MCF 10A (cell line): ENCODE data around the gene DUSP22. TPM values are rescaled to one million over a fixed set of nuclear protein-coding genes. Genes with fewer than 3 reads are reported as not detected.
"Not testable (repeated sequence)": the region's sequence is repeated elsewhere in the genome, so short reads cannot be mapped to it uniquely, and the experiment has no call there.

ENCODE experiments used
- BruUV-seq: library from RNA; stranded (reverse); fragments of 400-500 nt; replicated peaks from 2 replicates; lab custom pipeline; 2021; lab: Mats Ljungman, UMichigan
- CTCF ChIA-PET: fragments of 300-600 bp; sonication (Branson Sonifier 250); formaldehyde crosslinking; extraction: SDS; loops from one replicate; lab custom pipeline; 2021; ENCODE audit warnings: antibody characterized with exemption, inconsistent platforms; lab: Yijun Ruan, JAX
- POLR2A ChIA-PET: fragments of 300-600, 350-650 bp; sonication (Branson Sonifier 250); formaldehyde crosslinking; extraction: SDS; loops from one replicate; lab custom pipeline; 2020; ENCODE audit warnings: antibody characterized with exemption, inconsistent platforms; lab: Yijun Ruan, JAX
- DNase-seq: peaks from one replicate; pipeline ENCODE4 v3.0.0-alpha.2; 2018; ENCODE audit not compliant: unreplicated experiment
- H3K27ac Mint-ChIP-seq: one replicate; pipeline ENCODE4 v1.8.0; 2022; ENCODE audit warnings: mild to moderate bottlenecking, low read depth, mixed read lengths; ENCODE audit not compliant: unreplicated experiment
- H3K27me3 Mint-ChIP-seq: one replicate; pipeline ENCODE4 v1.8.0; 2022; ENCODE audit warnings: mixed read lengths; ENCODE audit not compliant: insufficient read depth, unreplicated experiment
- H3K36me3 Mint-ChIP-seq: one replicate; pipeline ENCODE4 v1.8.0; 2022; ENCODE audit warnings: mild to moderate bottlenecking, moderate library complexity, mixed read lengths; ENCODE audit not compliant: insufficient read depth, unreplicated experiment
- H3K4me1 Mint-ChIP-seq: one replicate; pipeline ENCODE4 v1.8.0; 2022; ENCODE audit warnings: mixed read lengths; ENCODE audit not compliant: insufficient read depth, unreplicated experiment
- H3K4me3 Mint-ChIP-seq: one replicate; pipeline ENCODE4 v1.8.0; 2022; ENCODE audit warnings: mild to moderate bottlenecking, moderate library complexity, mixed read lengths; ENCODE audit not compliant: unreplicated experiment
- H3K9me3 Mint-ChIP-seq: one replicate; pipeline ENCODE4 v1.8.0; 2022; ENCODE audit warnings: mixed read lengths; ENCODE audit not compliant: unreplicated experiment
- CTCF ChIP-seq: fragments of 200-600 bp; IDR thresholded peaks from one replicate; pipeline ENCODE4 v1.8.0; 2022; ENCODE audit warnings: antibody characterized with exemption, mild to moderate bottlenecking; ENCODE audit not compliant: unreplicated experiment
- intact Hi-C: fragments of 100-400 bp; cut with micrococcal nuclease; formaldehyde crosslinking; loops from 2 replicates; pipeline ENCODE4 v1.14.1; 2022
- total RNA-seq: library from RNA; stranded (reverse); gene quantifications from 2 replicates; pipeline ENCODE4 v1.2.3, GENCODE V29; 2022

Gene DUSP22
- total RNA-seq, 1 experiment from 2014 or later, result 29.4 TPM

- POLR2A ChIA-PET, result no interaction called here
- no peak for TF ChIP-seq CTCF
- DNase-seq, result no peak
- no TSS peak for BruUV-seq
- H3K4me3 Mint-ChIP-seq, result no peak overlapping the region
- no peaks in the 10 kb centered on the region for H3K9me3 Mint-ChIP-seq
- no peaks in the 10 kb centered on the region for H3K27me3 Mint-ChIP-seq
- intact Hi-C loops, result no loop called here
- CTCF ChIA-PET, result no interaction called here
- no peaks in the 10 kb centered on the region for H3K36me3 Mint-ChIP-seq
- H3K27ac Mint-ChIP-seq, result no peak overlapping the region
- H3K4me1 Mint-ChIP-seq, result no peaks in the 10 kb centered on the region
These were observed 9.3 kb upstream of the DUSP22 start for GRCh38 chr6:282867-283416.

- no peak for DNase-seq
- POLR2A ChIA-PET, result no interaction called here
- no peak overlapping the region for H3K4me3 Mint-ChIP-seq
- peaks cover 5% of the 10 kb centered on the region for H3K36me3 Mint-ChIP-seq
- TF ChIP-seq CTCF, result no peak
- H3K9me3 Mint-ChIP-seq, result no peaks in the 10 kb centered on the region
- intact Hi-C loops, result no loop called here
- CTCF ChIA-PET, result interaction anchor here (0.6 to 1.4 kb wide), 2 partner anchors 59 to 83 kb away, joined by 3 to 4 read pairs; no protein-coding TSS in a partner anchor
- no peaks in the 10 kb centered on the region for H3K4me1 Mint-ChIP-seq
- BruUV-seq, result no TSS peak
- H3K27ac Mint-ChIP-seq, result no peak overlapping the region
- H3K27me3 Mint-ChIP-seq, result no peaks in the 10 kb centered on the region
These were observed 7.8 kb upstream of the DUSP22 start for GRCh38 chr6:284486-284885.

GRCh38 chr6:285030-285771 lies 7.1 kb upstream of the DUSP22 start:
- Mint-ChIP-seq H3K36me3 (peaks cover 5% of the 10 kb centered on the region), H3K4me1 (peaks cover 3% of the 10 kb centered on the region), H3K9me3 (no peaks in the 10 kb centered on the region), H3K27ac (no peak overlapping the region), H3K4me3 (no peak overlapping the region), H3K27me3 (no peaks in the 10 kb centered on the region)
- DNase-seq, result no peak
- intact Hi-C loops, result no loop called here
- no TSS peak for BruUV-seq
- POLR2A ChIA-PET, result no interaction called here
- CTCF ChIA-PET, result interaction anchor here (1.4 kb wide), 1 partner anchor 60 kb away, joined by 3 read pairs; no protein-coding TSS in a partner anchor
- TF ChIP-seq CTCF, result no peak

- DNase-seq, H3K9me3 Mint-ChIP-seq, POLR2A ChIA-PET, intact Hi-C loops, H3K27ac Mint-ChIP-seq, BruUV-seq, H3K27me3 Mint-ChIP-seq, H3K36me3 Mint-ChIP-seq, H3K4me3 Mint-ChIP-seq: not testable (repeated sequence)
- CTCF ChIA-PET, result interaction anchor here (1.4 kb wide), 1 partner anchor 60 kb away, joined by 3 read pairs; no protein-coding TSS in a partner anchor
- peaks cover 10% of the 10 kb centered on the region for H3K4me1 Mint-ChIP-seq
These were observed 6.4 kb upstream of the DUSP22 start for GRCh38 chr6:285902-286301.
